ENCODE data around the gene JARID2. TPM values are rescaled to one million over a fixed set of nuclear protein-coding genes. Genes with fewer than 3 reads are reported as not detected.
A peak's percentile ranks its signal among the peaks of the same experiment; 100 is the strongest.

The JARID2 gene
- polyA plus RNA-seq, 1 donor (not counting 4 experiments of a cell fraction or from before 2014, with no cell fraction given): 11.0 TPM

- Histone ChIP-seq H3K9ac (ENCODE audit: control insufficient read depth, extremely low read depth, insufficient read depth, low read length) (no peak overlapping the region), H3K79me2 (ENCODE audit: control insufficient read depth, insufficient read depth, low read length) (peaks cover 78% of the 10 kb centered on the region), H3K4me2 (ENCODE audit: control insufficient read depth, extremely low read depth, insufficient read depth, low read depth, low read length) (no peak overlapping the region), H3K9me3 (ENCODE audit: control insufficient read depth, low read depth, low read length) (no peaks in the 10 kb centered on the region), H3K27me3 (ENCODE audit: control insufficient read depth, extremely low read depth, insufficient read depth, low read length) (no peaks in the 10 kb centered on the region), H2AFZ (ENCODE audit: control insufficient read depth, low read length) (no peak overlapping the region), H3K4me1 (ENCODE audit: control insufficient read depth, extremely low read depth, insufficient read depth, low read length) (peaks cover 20% of the 10 kb centered on the region), H3K27ac (ENCODE audit: control insufficient read depth, insufficient read depth, low read length) (no peak overlapping the region), H3K4me3 (ENCODE audit: control insufficient read depth in 2 of 3, extremely low read depth in 1 of 3, insufficient read depth in 2 of 3, low read depth in 1 of 3, low read length in 3 of 3) (no peak overlapping the region), H3K9me1 (ENCODE audit: control insufficient read depth, extremely low read depth, insufficient read depth, low read length) (peaks cover 8% of the 10 kb centered on the region), H4K20me1 (ENCODE audit: control insufficient read depth, extremely low read depth, insufficient read depth, low read length) (peaks cover 5% of the 10 kb centered on the region), H3K36me3 (ENCODE audit: control insufficient read depth in 2 of 2, extremely low read depth in 1 of 2, insufficient read depth in 2 of 2, low read length in 2 of 2) (no peaks in the 10 kb centered on the region)
- DNase-seq (ENCODE audit: low read depth, low spot score) (no peak), FAIRE-seq (no peak)
- TF ChIP-seq CTCF (optimal IDR thresholded peaks at IDR 0.05 in 1 of 3, IDR thresholded peaks at IDR 0.05 in 1 of 3, conservative IDR thresholded peaks at IDR 0.05 in 1 of 3; ENCODE audit: extremely low read depth in 1 of 3, insufficient read depth in 2 of 3, low read length in 3 of 3): peak in 1 of 3 experiments; percentile 13
- no peak for TF ChIP-seq EZH2 (IDR thresholded peaks at IDR 0.05; ENCODE audit: low read length)
- dilution Hi-C loops (cut with MboI; ENCODE audit: extremely low pct_ligation_motif_present, low sequenced_read_pairs): no loop called here
Observed at GRCh38 chr6:15444881-15445280, 199.0 kb downstream of the JARID2 start.

GRCh38 chr6:15447546-15448267 is 201.8 kb downstream of the JARID2 start:
- H3K27me3 ChIP-seq (ENCODE audit: control insufficient read depth, extremely low read depth, insufficient read depth, low read length): no peaks in the 10 kb centered on the region
- H3K36me3 ChIP-seq (ENCODE audit: control insufficient read depth in 2 of 2, extremely low read depth in 1 of 2, insufficient read depth in 2 of 2, low read length in 2 of 2): peaks cover 0 to 7% of the 10 kb centered on the region in 2 experiments
- peaks cover 8% of the 10 kb centered on the region for H3K9me1 ChIP-seq (ENCODE audit: control insufficient read depth, extremely low read depth, insufficient read depth, low read length)
- no peaks in the 10 kb centered on the region for H3K9me3 ChIP-seq (ENCODE audit: control insufficient read depth, low read depth, low read length)
- peaks cover 15% of the 10 kb centered on the region for H3K4me1 ChIP-seq (ENCODE audit: control insufficient read depth, extremely low read depth, insufficient read depth, low read length)
- H3K9ac ChIP-seq (ENCODE audit: control insufficient read depth, extremely low read depth, insufficient read depth, low read length): no peak overlapping the region
- no peak overlapping the region for H3K4me3 ChIP-seq (ENCODE audit: control insufficient read depth in 2 of 3, extremely low read depth in 1 of 3, insufficient read depth in 2 of 3, low read depth in 1 of 3, low read length in 3 of 3)
- H3K27ac ChIP-seq (ENCODE audit: control insufficient read depth, insufficient read depth, low read length): no peak overlapping the region
- H3K79me2 ChIP-seq (ENCODE audit: control insufficient read depth, insufficient read depth, low read length): peaks cover 69% of the 10 kb centered on the region
- DNase-seq (ENCODE audit: low read depth, low spot score) (no peak), FAIRE-seq (no peak)
- TF ChIP-seq EZH2 (IDR thresholded peaks at IDR 0.05; ENCODE audit: low read length) (no peak), CTCF (optimal IDR thresholded peaks at IDR 0.05 in 1 of 3, IDR thresholded peaks at IDR 0.05 in 1 of 3, conservative IDR thresholded peaks at IDR 0.05 in 1 of 3; ENCODE audit: extremely low read depth in 1 of 3, insufficient read depth in 2 of 3, low read length in 3 of 3) (no peak)
- no peak overlapping the region for H3K4me2 ChIP-seq (ENCODE audit: control insufficient read depth, extremely low read depth, insufficient read depth, low read depth, low read length)
- dilution Hi-C loops (cut with MboI; ENCODE audit: extremely low pct_ligation_motif_present, low sequenced_read_pairs): no loop called here
- peaks cover 5% of the 10 kb centered on the region for H4K20me1 ChIP-seq (ENCODE audit: control insufficient read depth, extremely low read depth, insufficient read depth, low read length)
- H2AFZ ChIP-seq (ENCODE audit: control insufficient read depth, low read length): no peak overlapping the region

Data from keratinocyte (primary cell).